ENCODE results near the gene MAX.

The MAX gene

GRCh38 chr14:65141523-65141922, 39.2 kb upstream of the MAX start (continued):
- TF ChIP-seq ZNF692 (tag by site-specific recombination; IDR thresholded peaks at IDR 0.05), result no peak
- TF ChIP-seq ZNF324 (tag by site-specific recombination; IDR thresholded peaks at IDR 0.05), result no peak
- no peak for TF ChIP-seq ZBTB8A (tag by site-specific recombination; IDR thresholded peaks at IDR 0.05)
- TF ChIP-seq ZNF350 (tag by site-specific recombination; IDR thresholded peaks at IDR 0.05), result no peak
- no peak for TF ChIP-seq ZBTB44 (tag by site-specific recombination; IDR thresholded peaks at IDR 0.05)

GRCh38 chr14:65137648-65138307, 35.5 kb upstream of the MAX start:
- no peaks in the 10 kb centered on the region; a peak in 1 of 3 replicates for H3K36me3 ChIP-seq (ENCODE audit: control insufficient read depth in 2 of 2, insufficient read depth in 1 of 2, low read length in 2 of 2)
- POLR2A ChIA-PET, result no interaction called here
- no peak overlapping the region for H3K27ac ChIP-seq (ENCODE audit: extremely low read depth, low read depth, low read length)
- no peaks in the 10 kb centered on the region for H3K9me3 ChIP-seq (ENCODE audit: control insufficient read depth, insufficient read depth, low read depth, low read length)
- H3K4me1 ChIP-seq (ENCODE audit: control insufficient read depth, insufficient read depth, low read length), result 0 out of 2 replicates have a peak, but pooled peaks cover 4% of the 10 kb centered on the region
- CTCF ChIA-PET, result interaction anchor here (1.1 to 1.3 kb wide), 2 partner anchors 687 to 804 kb away, joined by 3 read pairs; no protein-coding TSS in a partner anchor
- H3K4me3 ChIP-seq (ENCODE audit: low read depth, low read length), result no peak overlapping the region
- TF ChIP-seq ZNF423 (tag by site-specific recombination; IDR thresholded peaks at IDR 0.05) (no peak), ZNF585B (tag by site-specific recombination; IDR thresholded peaks at IDR 0.05) (no peak), ZFP69B (tag by site-specific recombination; IDR thresholded peaks at IDR 0.05) (no peak), ZNF658 (tag by site-specific recombination; IDR thresholded peaks at IDR 0.05) (no peak), FEZF1 (tag by site-specific recombination; IDR thresholded peaks at IDR 0.05) (peak; percentile 86), ZNF843 (tag by site-specific recombination; IDR thresholded peaks at IDR 0.05) (no peak), ZNF324 (tag by site-specific recombination; IDR thresholded peaks at IDR 0.05) (no peak), MZF1 (tag by site-specific recombination; IDR thresholded peaks at IDR 0.05; ENCODE audit: borderline replicate concordance) (peak; percentile 78; the same call in 1 of the 2 replicates), ZNF548 (tag by site-specific recombination; IDR thresholded peaks at IDR 0.05) (no peak), ZNF398 (tag by site-specific recombination; IDR thresholded peaks at IDR 0.05) (no peak), ZNF341 (tag by site-specific recombination; IDR thresholded peaks at IDR 0.05; ENCODE audit: low read depth) (peak; percentile 55), ZNF76 (tag by site-specific recombination; IDR thresholded peaks at IDR 0.05; ENCODE audit: borderline replicate concordance, low read depth) (no peak), ZNF146 (tag by site-specific recombination; IDR thresholded peaks at IDR 0.05) (no peak), ZNF114 (tag by site-specific recombination; IDR thresholded peaks at IDR 0.05) (no peak), ZNF830 (tag by site-specific recombination; IDR thresholded peaks at IDR 0.05; ENCODE audit: low read depth) (no peak), TRIM28 (IDR thresholded peaks at IDR 0.05; ENCODE audit: borderline replicate concordance, low read length) (peak; percentile 80), ZNF335 (tag by site-specific recombination; conservative IDR thresholded peaks at IDR 0.05) (peak; percentile 25; the same call in 1 of the 2 replicates), PRDM6 (tag by site-specific recombination; IDR thresholded peaks at IDR 0.05) (peak; percentile 62)
- TF ChIP-seq, protein P1, sequence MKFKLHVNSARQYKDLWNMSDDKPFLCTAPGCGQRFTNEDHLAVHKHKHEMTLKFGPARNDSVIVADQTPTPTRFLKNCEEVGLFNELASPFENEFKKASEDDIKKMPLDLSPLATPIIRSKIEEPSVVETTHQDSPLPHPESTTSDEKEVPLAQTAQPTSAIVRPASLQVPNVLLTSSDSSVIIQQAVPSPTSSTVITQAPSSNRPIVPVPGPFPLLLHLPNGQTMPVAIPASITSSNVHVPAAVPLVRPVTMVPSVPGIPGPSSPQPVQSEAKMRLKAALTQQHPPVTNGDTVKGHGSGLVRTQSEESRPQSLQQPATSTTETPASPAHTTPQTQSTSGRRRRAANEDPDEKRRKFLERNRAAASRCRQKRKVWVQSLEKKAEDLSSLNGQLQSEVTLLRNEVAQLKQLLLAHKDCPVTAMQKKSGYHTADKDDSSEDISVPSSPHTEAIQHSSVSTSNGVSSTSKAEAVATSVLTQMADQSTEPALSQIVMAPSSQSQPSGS (tag by site-specific recombination; IDR thresholded peaks at IDR 0.05; ENCODE audit: low read depth), result no peak
- TF ChIP-seq, protein P2, sequence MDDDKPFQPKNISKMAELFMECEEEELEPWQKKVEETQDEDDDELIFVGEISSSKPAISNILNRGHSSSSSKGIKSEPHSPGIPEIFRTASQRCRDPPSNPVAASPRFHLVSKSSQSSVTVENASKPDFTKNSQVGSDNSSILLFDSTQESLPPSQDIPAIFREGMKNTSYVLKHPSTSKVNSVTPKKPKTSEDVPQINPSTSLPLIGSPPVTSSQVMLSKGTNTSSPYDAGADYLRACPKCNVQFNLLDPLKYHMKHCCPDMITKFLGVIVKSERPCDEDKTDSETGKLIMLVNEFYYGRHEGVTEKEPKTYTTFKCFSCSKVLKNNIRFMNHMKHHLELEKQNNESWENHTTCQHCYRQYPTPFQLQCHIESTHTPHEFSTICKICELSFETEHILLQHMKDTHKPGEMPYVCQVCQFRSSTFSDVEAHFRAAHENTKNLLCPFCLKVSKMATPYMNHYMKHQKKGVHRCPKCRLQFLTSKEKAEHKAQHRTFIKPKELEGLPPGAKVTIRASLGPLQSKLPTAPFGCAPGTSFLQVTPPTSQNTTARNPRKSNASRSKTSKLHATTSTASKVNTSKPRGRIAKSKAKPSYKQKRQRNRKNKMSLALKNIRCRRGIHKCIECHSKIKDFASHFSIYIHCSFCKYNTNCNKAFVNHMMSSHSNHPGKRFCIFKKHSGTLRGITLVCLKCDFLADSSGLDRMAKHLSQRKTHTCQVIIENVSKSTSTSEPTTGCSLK (tag by site-specific recombination; IDR thresholded peaks at IDR 0.05), result no peak
